Measurements from ENCODE around the gene STOX2. TPM values are rescaled to one million over a fixed set of nuclear protein-coding genes. Genes with fewer than 3 reads are reported as not detected.

Gene STOX2
- total and polyA plus RNA-seq, 2 of the 8 experiments (the other 6 are each of a cell fraction or from before 2014, with no cell fraction given) = 5.5 to 20.0 TPM

- TF ChIP-seq ATF2 (IDR thresholded peaks at IDR 0.05; ENCODE audit: low read length) (no peak), ZNF274 (IDR thresholded peaks at IDR 0.05; ENCODE audit: borderline replicate concordance, extremely low read depth, low read length) (no peak), RNF2 (IDR thresholded peaks at IDR 0.05; ENCODE audit: borderline replicate concordance, low read depth, low read length, missing control alignments, poor library complexity, severe bottlenecking) (no peak), ATF3 (IDR thresholded peaks at IDR 0.05; ENCODE audit: insufficient read depth, low read depth, low read length) (no peak), BCL11A (IDR thresholded peaks at IDR 0.05; ENCODE audit: low read depth in 2 of 2, low read length in 2 of 2) (no peak), SUZ12 (IDR thresholded peaks at IDR 0.05; ENCODE audit: low read length) (no peak), RBBP5 (IDR thresholded peaks at IDR 0.05; ENCODE audit: borderline replicate concordance, low read depth, low read length) (no peak)
Measured at GRCh38 chr4:183885205-183885720, 19.8 kb upstream of the STOX2 start (continued).
